ENCODE data around the gene ROS1.

Gene ROS1

GRCh38 chr6:117441824-117442264 is 16.1 kb upstream of the ROS1 start:
- Histone ChIP-seq H3K4me3 (ENCODE audit: insufficient read depth, low read depth, low read length) (no peak overlapping the region), H3K9me3 (ENCODE audit: control insufficient read depth, low read length) (no peaks in the 10 kb centered on the region), H3K4me1 (ENCODE audit: control insufficient read depth, insufficient read depth, low read length) (no peaks in the 10 kb centered on the region), H3K27me3 (ENCODE audit: control insufficient read depth, insufficient read depth, low read length, poor library complexity, severe bottlenecking) (no peaks in the 10 kb centered on the region), H3K27ac (ENCODE audit: insufficient read depth, low read depth, low read length, poor library complexity, severe bottlenecking) (no peak overlapping the region), H3K36me3 (ENCODE audit: control insufficient read depth, insufficient read depth, low read length) (no peaks in the 10 kb centered on the region)
- 78 to 93% methylated on average over 1 to 2 of the region's 2 CpGs for WGBS, 2 experiments

GRCh38 chr6:117440706-117441525 is 15.2 kb upstream of the ROS1 start:
- WGBS, 2 experiments = 85 to 89% methylated on average over 1 of the region's 2 CpGs
- Histone ChIP-seq H3K4me3 (ENCODE audit: insufficient read depth, low read depth, low read length) (no peak overlapping the region), H3K9me3 (ENCODE audit: control insufficient read depth, low read length) (no peaks in the 10 kb centered on the region), H3K36me3 (ENCODE audit: control insufficient read depth, insufficient read depth, low read length) (no peaks in the 10 kb centered on the region), H3K27ac (ENCODE audit: insufficient read depth, low read depth, low read length, poor library complexity, severe bottlenecking) (no peak overlapping the region), H3K4me1 (ENCODE audit: control insufficient read depth, insufficient read depth, low read length) (no peaks in the 10 kb centered on the region), H3K27me3 (ENCODE audit: control insufficient read depth, insufficient read depth, low read length, poor library complexity, severe bottlenecking) (no peaks in the 10 kb centered on the region)

GRCh38 chr6:117432273-117432672 is 6.5 kb upstream of the ROS1 start:
- Histone ChIP-seq H3K27ac (ENCODE audit: insufficient read depth, low read depth, low read length, poor library complexity, severe bottlenecking) (no peak overlapping the region), H3K9me3 (ENCODE audit: control insufficient read depth, low read length) (no peaks in the 10 kb centered on the region), H3K4me1 (ENCODE audit: control insufficient read depth, insufficient read depth, low read length) (no peaks in the 10 kb centered on the region), H3K27me3 (ENCODE audit: control insufficient read depth, insufficient read depth, low read length, poor library complexity, severe bottlenecking) (no peaks in the 10 kb centered on the region), H3K36me3 (ENCODE audit: control insufficient read depth, insufficient read depth, low read length) (no peaks in the 10 kb centered on the region), H3K4me3 (ENCODE audit: insufficient read depth, low read depth, low read length) (no peak overlapping the region)
- WGBS, 2 experiments = 89 to 93% methylated on average over 1 of the region's 1 CpG

GRCh38 chr6:117423754-117424153 is 2.0 kb downstream of the ROS1 start:
- Histone ChIP-seq H3K27me3 (ENCODE audit: control insufficient read depth, insufficient read depth, low read length, poor library complexity, severe bottlenecking) (no peaks in the 10 kb centered on the region), H3K4me3 (ENCODE audit: insufficient read depth, low read depth, low read length) (no peak overlapping the region), H3K27ac (ENCODE audit: insufficient read depth, low read depth, low read length, poor library complexity, severe bottlenecking) (no peak overlapping the region), H3K4me1 (ENCODE audit: control insufficient read depth, insufficient read depth, low read length) (no peaks in the 10 kb centered on the region), H3K9me3 (ENCODE audit: control insufficient read depth, low read length) (no peaks in the 10 kb centered on the region), H3K36me3 (ENCODE audit: control insufficient read depth, insufficient read depth, low read length) (no peaks in the 10 kb centered on the region)
- WGBS, 2 experiments = 89 to 91% methylated on average over 3 of the region's 3 CpGs

GRCh38 chr6:117418320-117418719 is 7.4 kb downstream of the ROS1 start:
- Histone ChIP-seq H3K4me1 (ENCODE audit: control insufficient read depth, insufficient read depth, low read length) (no peaks in the 10 kb centered on the region), H3K4me3 (ENCODE audit: insufficient read depth, low read depth, low read length) (no peak overlapping the region), H3K9me3 (ENCODE audit: control insufficient read depth, low read length) (no peaks in the 10 kb centered on the region), H3K27ac (ENCODE audit: insufficient read depth, low read depth, low read length, poor library complexity, severe bottlenecking) (no peak overlapping the region), H3K36me3 (ENCODE audit: control insufficient read depth, insufficient read depth, low read length) (no peaks in the 10 kb centered on the region), H3K27me3 (ENCODE audit: control insufficient read depth, insufficient read depth, low read length, poor library complexity, severe bottlenecking) (no peaks in the 10 kb centered on the region)
- WGBS, 2 experiments = 96 to 97% methylated on average over 3 to 4 of the region's 4 CpGs

- Histone ChIP-seq H3K27me3 (ENCODE audit: control insufficient read depth, insufficient read depth, low read length, poor library complexity, severe bottlenecking) (no peaks in the 10 kb centered on the region), H3K36me3 (ENCODE audit: control insufficient read depth, insufficient read depth, low read length) (no peaks in the 10 kb centered on the region), H3K9me3 (ENCODE audit: control insufficient read depth, low read length) (no peaks in the 10 kb centered on the region), H3K4me3 (ENCODE audit: insufficient read depth, low read depth, low read length) (no peak overlapping the region), H3K27ac (ENCODE audit: insufficient read depth, low read depth, low read length, poor library complexity, severe bottlenecking) (no peak overlapping the region), H3K4me1 (ENCODE audit: control insufficient read depth, insufficient read depth, low read length) (no peaks in the 10 kb centered on the region)
- WGBS, 2 experiments = 91 to 93% methylated on average over 1 of the region's 1 CpG
These were observed 7.9 kb downstream of the ROS1 start for GRCh38 chr6:117417851-117418250.

- H3K27me3 ChIP-seq (ENCODE audit: control insufficient read depth, insufficient read depth, low read length, poor library complexity, severe bottlenecking) = no peaks in the 10 kb centered on the region
- H3K36me3 ChIP-seq (ENCODE audit: control insufficient read depth, insufficient read depth, low read length) = no peaks in the 10 kb centered on the region
- H3K4me3 ChIP-seq (ENCODE audit: insufficient read depth, low read depth, low read length) = no peak overlapping the region
- no peaks in the 10 kb centered on the region for H3K9me3 ChIP-seq (ENCODE audit: control insufficient read depth, low read length)
- H3K4me1 ChIP-seq (ENCODE audit: control insufficient read depth, insufficient read depth, low read length) = no peaks in the 10 kb centered on the region
- H3K27ac ChIP-seq (ENCODE audit: insufficient read depth, low read depth, low read length, poor library complexity, severe bottlenecking) = no peak overlapping the region
These were observed 11.0 kb downstream of the ROS1 start for GRCh38 chr6:117414770-117415169.

- Histone ChIP-seq H3K4me1 (ENCODE audit: control insufficient read depth, insufficient read depth, low read length) (no peaks in the 10 kb centered on the region), H3K36me3 (ENCODE audit: control insufficient read depth, insufficient read depth, low read length) (no peaks in the 10 kb centered on the region), H3K27ac (ENCODE audit: insufficient read depth, low read depth, low read length, poor library complexity, severe bottlenecking) (no peak overlapping the region), H3K27me3 (ENCODE audit: control insufficient read depth, insufficient read depth, low read length, poor library complexity, severe bottlenecking) (no peaks in the 10 kb centered on the region), H3K4me3 (ENCODE audit: insufficient read depth, low read depth, low read length) (no peak overlapping the region), H3K9me3 (ENCODE audit: control insufficient read depth, low read length) (no peaks in the 10 kb centered on the region)
- WGBS, 2 experiments = 91% methylated on average over 3 of the region's 3 CpGs
These were observed 14.3 kb downstream of the ROS1 start for GRCh38 chr6:117411474-117411873.

- H3K27ac ChIP-seq (ENCODE audit: insufficient read depth, low read depth, low read length, poor library complexity, severe bottlenecking) = no peak overlapping the region
- H3K9me3 ChIP-seq (ENCODE audit: control insufficient read depth, low read length) = no peaks in the 10 kb centered on the region
- no peaks in the 10 kb centered on the region for H3K27me3 ChIP-seq (ENCODE audit: control insufficient read depth, insufficient read depth, low read length, poor library complexity, severe bottlenecking)
- no peak overlapping the region for H3K4me3 ChIP-seq (ENCODE audit: insufficient read depth, low read depth, low read length)
- WGBS, 2 experiments = 96 to 100% methylated on average over 2 of the region's 4 CpGs
- no peaks in the 10 kb centered on the region for H3K36me3 ChIP-seq (ENCODE audit: control insufficient read depth, insufficient read depth, low read length)
- no peaks in the 10 kb centered on the region for H3K4me1 ChIP-seq (ENCODE audit: control insufficient read depth, insufficient read depth, low read length)
These were observed 15.9 kb downstream of the ROS1 start for GRCh38 chr6:117409863-117410262.

GRCh38 chr6:117409420-117409819 is 16.3 kb downstream of the ROS1 start:
- no peaks in the 10 kb centered on the region for H3K4me1 ChIP-seq (ENCODE audit: control insufficient read depth, insufficient read depth, low read length)
- H3K27ac ChIP-seq (ENCODE audit: insufficient read depth, low read depth, low read length, poor library complexity, severe bottlenecking) = no peak overlapping the region
- no peaks in the 10 kb centered on the region for H3K36me3 ChIP-seq (ENCODE audit: control insufficient read depth, insufficient read depth, low read length)
- 88 to 89% methylated on average over 11 of the region's 11 CpGs for WGBS, 2 experiments
- H3K9me3 ChIP-seq (ENCODE audit: control insufficient read depth, low read length) = no peaks in the 10 kb centered on the region
- no peak overlapping the region for H3K4me3 ChIP-seq (ENCODE audit: insufficient read depth, low read depth, low read length)
- H3K27me3 ChIP-seq (ENCODE audit: control insufficient read depth, insufficient read depth, low read length, poor library complexity, severe bottlenecking) = no peaks in the 10 kb centered on the region

Data from ectodermal cell (in vitro differentiated cells).